HG03025 (cell line): ENCODE results near the gene FZR1.
"Not testable (repeated sequence)": the region's sequence is repeated elsewhere in the genome, so short reads cannot be mapped to it uniquely, and the experiment has no call there.

Source experiments
- ATAC-seq: cut with Tn5 transposase; IDR thresholded peaks from one replicate; pipeline ENCODE4 v1.9.1; 2021; ENCODE audit warnings: mild to moderate bottlenecking, moderate library complexity; ENCODE audit not compliant: unreplicated experiment, low FRiP score

FZR1 gene

GRCh38 chr19:3528080-3528479 is 22.0 kb downstream of the FZR1 start:
- ATAC-seq, result no peak

GRCh38 chr19:3528539-3529211 is 22.6 kb downstream of the FZR1 start:
- ATAC-seq, result no peak

GRCh38 chr19:3529299-3529698 is 23.2 kb downstream of the FZR1 start:
- not testable (repeated sequence) for ATAC-seq

- ATAC-seq, result no peak
These were observed 24.3 kb downstream of the FZR1 start for GRCh38 chr19:3530389-3530788.

- no peak for ATAC-seq
These were observed 25.6 kb downstream of the FZR1 start for GRCh38 chr19:3531716-3532115.

- ATAC-seq, result no peak
These were observed 26.2 kb downstream of the FZR1 start for GRCh38 chr19:3532154-3532786.

GRCh38 chr19:3533033-3533432 is 26.9 kb downstream of the FZR1 start:
- no peak for ATAC-seq

- ATAC-seq, result no peak
These were observed 27.6 kb downstream of the FZR1 start for GRCh38 chr19:3533563-3534216.

- no peak for ATAC-seq
These were observed 28.5 kb downstream of the FZR1 start for GRCh38 chr19:3534375-3535234.

- ATAC-seq, result no peak
These were observed 29.1 kb downstream of the FZR1 start for GRCh38 chr19:3535235-3535535.

- ATAC-seq, result no peak
These were observed 29.5 kb downstream of the FZR1 start for GRCh38 chr19:3535563-3535965.

GRCh38 chr19:3535981-3536380 is 29.9 kb downstream of the FZR1 start:
- no peak for ATAC-seq

GRCh38 chr19:3536429-3537100 is 30.5 kb downstream of the FZR1 start:
- ATAC-seq, result no peak

- no peak for ATAC-seq
These were observed 31.0 kb downstream of the FZR1 start for GRCh38 chr19:3537101-3537437.

GRCh38 chr19:3537438-3538240 is 31.5 kb downstream of the FZR1 start:
- no peak for ATAC-seq

GRCh38 chr19:3538258-3538929 is 32.3 kb downstream of the FZR1 start:
- ATAC-seq, result no peak

- ATAC-seq, result no peak
These were observed 33.0 kb downstream of the FZR1 start, which contains the start of gene TEKTIP1 for GRCh38 chr19:3538965-3539755. TSS of gene TEKTIP1 (plus strand) at chr19:3539174. CDS start at chr19:3539178, 4 bp downstream.

GRCh38 chr19:3539756-3540118 is 33.6 kb downstream of the FZR1 start:
- no peak for ATAC-seq
